Panc1 (cell line): ENCODE results near the gene COL27A1. TPM values are rescaled to one million over a fixed set of nuclear protein-coding genes. Genes with fewer than 3 reads are reported as not detected.

Experiments used
- ATAC-seq: fragments of 200-7000 bp; cut with Tn5 transposase; 2 replicates; pipeline ENCODE4 v1.9.1; 2020; ENCODE audit warnings: mild to moderate bottlenecking, moderate library complexity
- BruUV-seq: library from RNA; stranded (reverse); fragments of 400-500 nt; replicated peaks from 2 replicates; lab custom pipeline; 2021; lab: Mats Ljungman, UMichigan
- CTCF ChIA-PET: fragments of 300-600 bp; sonication (Branson Sonifier 250); formaldehyde crosslinking; loops from one replicate; lab custom pipeline; 2022; ENCODE audit warnings: antibody characterized with exemption; lab: Charles Lee
- POLR2A ChIA-PET: fragments of 300-600 bp; sonication (Branson Sonifier 250); formaldehyde crosslinking; loops from one replicate; lab custom pipeline; 2022; ENCODE audit warnings: antibody characterized with exemption; lab: Charles Lee
- DNase-seq: peaks from one replicate; pipeline ENCODE4 v3.0.0-alpha.2; 2010; ENCODE audit warnings: low read depth, low spot score
- H3K27ac ChIP-seq: 2 replicates; pipeline ENCODE4 v1.5.1; 2011; ENCODE audit warnings: mild to moderate bottlenecking, low read length, inconsistent platforms
- H3K27me3 ChIP-seq: fragments of 200-500 bp; sonication (Bioruptor generic); 2 replicates; pipeline ENCODE4 v1.6.0; 2014; ENCODE audit warnings: low read length, inconsistent platforms; ENCODE audit not compliant: control insufficient read depth, insufficient read depth
- H3K36me3 ChIP-seq: fragments of 200-500 bp; sonication (Bioruptor generic); 2 replicates; pipeline ENCODE4 v1.5.1; 2014; ENCODE audit warnings: inconsistent platforms, mild to moderate bottlenecking, low read length, moderate library complexity; ENCODE audit not compliant: control insufficient read depth, insufficient read depth
- H3K4me1 ChIP-seq: 2 replicates; pipeline ENCODE4 v1.5.1; 2011; ENCODE audit warnings: inconsistent platforms, mild to moderate bottlenecking, low read length, moderate library complexity; ENCODE audit not compliant: control insufficient read depth, insufficient read depth
- H3K4me3 ChIP-seq, 2 experiments: 2 replicates each; pipeline ENCODE4 v1.5.1; 2011 to 2012; ENCODE audit warnings: low read depth in 2 of 2, low read length in 2 of 2, mild to moderate bottlenecking in 2 of 2, inconsistent platforms in 1 of 2, moderate library complexity in 1 of 2
- H3K9me3 ChIP-seq: fragments of 200-500 bp; sonication (Bioruptor generic); 2 replicates; pipeline ENCODE4 v1.5.1; 2014; ENCODE audit warnings: low read depth, mild to moderate bottlenecking, inconsistent platforms, low read length, moderate library complexity; ENCODE audit not compliant: control insufficient read depth, insufficient read depth
- POLR2AphosphoS5 ChIP-seq: IDR thresholded peaks from 2 replicates; pipeline ENCODE4 v1.6.1; 2012; ENCODE audit warnings: mild to moderate bottlenecking, low read depth, low read length, moderate library complexity
- SIN3A ChIP-seq: IDR thresholded peaks from 2 replicates; pipeline ENCODE4 v1.6.1; 2012; ENCODE audit warnings: low read depth, mild to moderate bottlenecking, low read length, moderate library complexity, borderline replicate concordance; ENCODE audit not compliant: insufficient read depth
- TCF7L2 ChIP-seq: IDR thresholded peaks from 2 replicates; pipeline ENCODE4 v1.6.1; 2011; ENCODE audit warnings: mild to moderate bottlenecking, low read depth, low read length, inconsistent platforms
- in situ Hi-C: cut with HindIII; loops from 2 replicates; pipeline ENCODE4 v1.10.0; 2016; ENCODE audit warnings: low sequenced_read_pairs, low pct_unique_long_range_greater_than_20kb
- intact Hi-C: fragments of 100-400 bp; cut with micrococcal nuclease; formaldehyde crosslinking; loops from one replicate; pipeline ENCODE4 v1.10.0; 2022; ENCODE audit not compliant: unreplicated experiment
- total RNA-seq: library from RNA; stranded (reverse); gene quantifications from one replicate; pipeline ENCODE4 v1.2.1, GENCODE V29; 2021; ENCODE audit not compliant: unreplicated experiment
- TF ChIP-seq, protein P1 (sequence below), 2 experiments: IDR thresholded peaks; 2 replicates each; pipeline ENCODE4 v1.6.1; 2011 to 2012; ENCODE audit warnings: low read depth in 2 of 2, control low read depth in 1 of 2, low read length in 1 of 2, mild to moderate bottlenecking in 1 of 2, moderate library complexity in 1 of 2; ENCODE audit not compliant: insufficient read depth in 1 of 2
- TF ChIP-seq, protein P2 (sequence below): fragments of 450-650 bp; IDR thresholded peaks from 2 replicates; pipeline ENCODE4 v1.5.1; 2017; ENCODE audit warnings: mild to moderate bottlenecking

The COL27A1 gene
- total RNA-seq, 1 experiment from 2014 or later = 5.1 TPM

DNA sequence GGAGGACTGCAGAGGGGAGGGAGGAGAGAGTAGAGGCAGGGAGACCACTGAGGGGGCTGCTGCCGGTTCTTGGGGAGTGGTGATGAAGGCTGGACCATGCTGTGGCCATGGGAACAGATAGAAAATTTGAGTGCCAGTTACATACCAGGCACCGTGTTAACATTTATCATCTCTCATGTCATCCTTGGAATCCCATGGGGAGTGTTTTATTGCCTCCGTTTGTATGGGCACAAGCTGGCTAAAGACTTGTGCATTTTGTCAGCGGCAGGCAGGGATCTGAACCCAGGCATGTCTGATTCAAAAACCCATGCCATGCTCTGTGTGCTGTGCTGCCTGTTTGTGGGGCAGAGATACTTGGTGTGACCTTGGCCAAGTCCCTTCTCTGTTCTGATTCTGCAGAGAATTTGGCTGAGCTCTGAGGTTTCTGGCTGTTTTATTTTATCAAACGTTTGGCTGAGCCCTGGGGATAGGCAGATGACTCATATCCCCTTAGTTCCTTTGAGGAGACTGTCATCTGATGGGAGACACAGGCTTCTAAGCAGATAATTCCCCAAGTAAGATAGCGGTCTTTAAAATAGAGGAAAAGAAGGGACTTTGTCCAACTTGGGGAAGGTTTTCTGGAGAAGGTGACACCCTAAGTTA lies 22.2 kb downstream of the COL27A1 start:
- H3K4me3 ChIP-seq = no peak overlapping the region
- ATAC-seq = peak; percentile 59; the same call in 1 of the 2 replicates
- in situ Hi-C loops (no loop called here), intact Hi-C loops (no loop called here)
- peak overlapping the region; percentile 51; the same call in 1 of the 2 replicates for H3K27ac ChIP-seq
- no peak for TF ChIP-seq SIN3A
- TF ChIP-seq, protein P1, sequence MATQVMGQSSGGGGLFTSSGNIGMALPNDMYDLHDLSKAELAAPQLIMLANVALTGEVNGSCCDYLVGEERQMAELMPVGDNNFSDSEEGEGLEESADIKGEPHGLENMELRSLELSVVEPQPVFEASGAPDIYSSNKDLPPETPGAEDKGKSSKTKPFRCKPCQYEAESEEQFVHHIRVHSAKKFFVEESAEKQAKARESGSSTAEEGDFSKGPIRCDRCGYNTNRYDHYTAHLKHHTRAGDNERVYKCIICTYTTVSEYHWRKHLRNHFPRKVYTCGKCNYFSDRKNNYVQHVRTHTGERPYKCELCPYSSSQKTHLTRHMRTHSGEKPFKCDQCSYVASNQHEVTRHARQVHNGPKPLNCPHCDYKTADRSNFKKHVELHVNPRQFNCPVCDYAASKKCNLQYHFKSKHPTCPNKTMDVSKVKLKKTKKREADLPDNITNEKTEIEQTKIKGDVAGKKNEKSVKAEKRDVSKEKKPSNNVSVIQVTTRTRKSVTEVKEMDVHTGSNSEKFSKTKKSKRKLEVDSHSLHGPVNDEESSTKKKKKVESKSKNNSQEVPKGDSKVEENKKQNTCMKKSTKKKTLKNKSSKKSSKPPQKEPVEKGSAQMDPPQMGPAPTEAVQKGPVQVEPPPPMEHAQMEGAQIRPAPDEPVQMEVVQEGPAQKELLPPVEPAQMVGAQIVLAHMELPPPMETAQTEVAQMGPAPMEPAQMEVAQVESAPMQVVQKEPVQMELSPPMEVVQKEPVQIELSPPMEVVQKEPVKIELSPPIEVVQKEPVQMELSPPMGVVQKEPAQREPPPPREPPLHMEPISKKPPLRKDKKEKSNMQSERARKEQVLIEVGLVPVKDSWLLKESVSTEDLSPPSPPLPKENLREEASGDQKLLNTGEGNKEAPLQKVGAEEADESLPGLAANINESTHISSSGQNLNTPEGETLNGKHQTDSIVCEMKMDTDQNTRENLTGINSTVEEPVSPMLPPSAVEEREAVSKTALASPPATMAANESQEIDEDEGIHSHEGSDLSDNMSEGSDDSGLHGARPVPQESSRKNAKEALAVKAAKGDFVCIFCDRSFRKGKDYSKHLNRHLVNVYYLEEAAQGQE (IDR thresholded peaks at IDR 0.05; ENCODE audit: insufficient read depth in 1 of 2, low read depth in 2 of 2, low read length in 1 of 2) = no peak
- TF ChIP-seq, protein P2, sequence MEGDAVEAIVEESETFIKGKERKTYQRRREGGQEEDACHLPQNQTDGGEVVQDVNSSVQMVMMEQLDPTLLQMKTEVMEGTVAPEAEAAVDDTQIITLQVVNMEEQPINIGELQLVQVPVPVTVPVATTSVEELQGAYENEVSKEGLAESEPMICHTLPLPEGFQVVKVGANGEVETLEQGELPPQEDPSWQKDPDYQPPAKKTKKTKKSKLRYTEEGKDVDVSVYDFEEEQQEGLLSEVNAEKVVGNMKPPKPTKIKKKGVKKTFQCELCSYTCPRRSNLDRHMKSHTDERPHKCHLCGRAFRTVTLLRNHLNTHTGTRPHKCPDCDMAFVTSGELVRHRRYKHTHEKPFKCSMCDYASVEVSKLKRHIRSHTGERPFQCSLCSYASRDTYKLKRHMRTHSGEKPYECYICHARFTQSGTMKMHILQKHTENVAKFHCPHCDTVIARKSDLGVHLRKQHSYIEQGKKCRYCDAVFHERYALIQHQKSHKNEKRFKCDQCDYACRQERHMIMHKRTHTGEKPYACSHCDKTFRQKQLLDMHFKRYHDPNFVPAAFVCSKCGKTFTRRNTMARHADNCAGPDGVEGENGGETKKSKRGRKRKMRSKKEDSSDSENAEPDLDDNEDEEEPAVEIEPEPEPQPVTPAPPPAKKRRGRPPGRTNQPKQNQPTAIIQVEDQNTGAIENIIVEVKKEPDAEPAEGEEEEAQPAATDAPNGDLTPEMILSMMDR = no peak
- TF ChIP-seq TCF7L2 = no peak
- no peak for TF ChIP-seq POLR2AphosphoS5
- BruUV-seq = no TSS peak
- DNase-seq = no peak
- ChIA-PET POLR2A (no interaction called here), CTCF (no interaction called here)
- H3K9me3 ChIP-seq = no peaks in the 10 kb centered on the region
- no peaks in the 10 kb centered on the region for H3K36me3 ChIP-seq
- no peaks in the 10 kb centered on the region for H3K27me3 ChIP-seq
- peaks cover 40% of the 10 kb centered on the region for H3K4me1 ChIP-seq

DNA sequence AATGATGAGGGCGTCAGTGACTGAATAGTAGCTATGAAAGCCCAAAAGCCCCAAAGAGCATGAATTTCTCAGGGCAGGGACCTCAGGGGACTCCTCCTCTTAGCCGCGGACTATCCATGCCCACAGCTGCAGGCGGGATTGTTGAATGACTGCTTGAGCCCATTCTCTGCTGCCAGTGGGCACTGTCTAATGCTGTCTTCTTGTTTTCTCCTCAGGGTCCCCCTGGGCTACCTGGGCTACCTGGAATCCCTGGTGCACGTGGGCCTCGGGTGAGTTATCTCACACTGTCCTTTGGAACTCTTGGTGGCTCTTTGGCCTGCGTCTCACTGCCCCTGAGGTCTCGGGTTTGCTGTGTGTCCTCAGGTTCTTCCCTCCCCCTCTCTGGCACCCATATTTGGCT lies 22.7 kb downstream of the COL27A1 start:
- no TSS peak for BruUV-seq
- no peaks in the 10 kb centered on the region for H3K9me3 ChIP-seq
- ATAC-seq = no peak
- no peak for DNase-seq
- no peak for TF ChIP-seq SIN3A
- TF ChIP-seq, protein P1 (IDR thresholded peaks at IDR 0.05; ENCODE audit: insufficient read depth in 1 of 2, low read depth in 2 of 2, low read length in 1 of 2) = no peak
- no peak for TF ChIP-seq POLR2AphosphoS5
- TF ChIP-seq TCF7L2 = no peak
- TF ChIP-seq, protein P2 = no peak
- ChIA-PET POLR2A (no interaction called here), CTCF (no interaction called here)
- H3K4me3 ChIP-seq = no peak overlapping the region
- H3K4me1 ChIP-seq = peaks cover 40% of the 10 kb centered on the region
- H3K36me3 ChIP-seq = no peaks in the 10 kb centered on the region
- H3K27ac ChIP-seq = no peak overlapping the region
- intact Hi-C loops = no loop called here
- H3K27me3 ChIP-seq = no peaks in the 10 kb centered on the region
- in situ Hi-C loops = no loop called here
